K562 (cell line): ENCODE measurements around the gene SPRED2.

Experiments
- ATF6 ChIP-seq: sonication (generic); formaldehyde crosslinking; IDR thresholded peaks from 2 replicates; pipeline ENCODE4 v1.4.0; 2020; ENCODE audit warnings: mild to moderate bottlenecking, missing genetic modification reagents
- BRD4 ChIP-seq: fragments of 200-600 bp; sonication (generic); IDR thresholded peaks from 2 replicates; pipeline ENCODE4 v1.6.1; 2017; ENCODE audit warnings: inconsistent platforms
- CHD2 ChIP-seq: IDR thresholded peaks from 2 replicates; pipeline ENCODE4 v1.6.1; 2011; ENCODE audit warnings: low read depth, low read length
- ELF4 ChIP-seq: fragments of 450-650 bp; formaldehyde crosslinking; IDR thresholded peaks from 2 replicates; pipeline ENCODE4 v1.4.0; 2022; ENCODE audit warnings: missing genetic modification characterization
- HOMEZ ChIP-seq: fragments of 250-450 bp; sonication (Bioruptor Pico); IDR thresholded peaks from 2 replicates; pipeline ENCODE4 v1.4.0; 2020; ENCODE audit warnings: mild to moderate bottlenecking, moderate library complexity
- POLR2A ChIP-seq: fragments of 450-650 bp; conservative IDR thresholded peaks from 2 replicates; pipeline ENCODE4 v1.6.1; 2016
- POLR2AphosphoS5 ChIP-seq: IDR thresholded peaks from 2 replicates; pipeline ENCODE4 v1.6.1; 2011; ENCODE audit warnings: mild to moderate bottlenecking, low read depth, low read length, moderate library complexity; ENCODE audit not compliant: control insufficient read depth, insufficient read depth
- RUNX1 ChIP-seq: sonication (generic); IDR thresholded peaks from 2 replicates; pipeline ENCODE4 v1.6.1; 2016; ENCODE audit warnings: antibody characterized with exemption, low read depth
- SAFB2 ChIP-seq: fragments of 200-400 bp; formaldehyde crosslinking; IDR thresholded peaks from 2 replicates; pipeline ENCODE4 v1.6.1; 2018; ENCODE audit warnings: borderline replicate concordance, low read length, low read depth, moderate library complexity; ENCODE audit not compliant: severe bottlenecking
- SPI1 ChIP-seq: IDR thresholded peaks from 2 replicates; pipeline ENCODE4 v1.6.1; 2011; ENCODE audit warnings: low read depth, low read length, control low read depth, borderline replicate concordance
- TAF1 ChIP-seq: IDR thresholded peaks from 2 replicates; pipeline ENCODE4 v1.6.1; 2011; ENCODE audit warnings: mild to moderate bottlenecking, low read length, moderate library complexity; ENCODE audit not compliant: insufficient read depth, control insufficient read depth, severe bottlenecking; ENCODE audit errors: extremely low read depth
- ZNF12 ChIP-seq: sonication (generic); formaldehyde crosslinking; IDR thresholded peaks from 2 replicates; pipeline ENCODE4 v1.4.0; 2020; ENCODE audit warnings: mild to moderate bottlenecking, missing genetic modification reagents
- ZZZ3 ChIP-seq: fragments of 450-650 bp; IDR thresholded peaks from 2 replicates; pipeline ENCODE4 v1.6.1; 2016; ENCODE audit warnings: antibody characterized with exemption, mild to moderate bottlenecking, moderate library complexity

- TF ChIP-seq RUNX1 (no peak), ATF6 (CRISPR knock-in tag) (no peak), SPI1 (no peak), POLR2AphosphoS5 (no peak), HOMEZ (CRISPR knock-in tag) (no peak), ZZZ3 (no peak), SAFB2 (no peak), CHD2 (no peak), POLR2A (no peak), TAF1 (no peak), ELF4 (CRISPR knock-in tag) (no peak), ZNF12 (CRISPR knock-in tag) (no peak), BRD4 (no peak)
Observed at GRCh38 chr2:65471409-65471808, 39.0 kb upstream of the SPRED2 start.
